CD4-positive, alpha-beta T cell treated with Interleukin-1 beta for 1 hour (primary cell): ENCODE results near the gene SPNS1.
"Not testable (repeated sequence)": the region's sequence is repeated elsewhere in the genome, so short reads cannot be mapped to it uniquely, and the experiment has no call there.

Experiments
- DNase-seq, 2 donors: peaks; one replicate each; pipeline ENCODE4 v3.0.0-alpha.2; 2020 to 2022

The SPNS1 gene

DNA sequence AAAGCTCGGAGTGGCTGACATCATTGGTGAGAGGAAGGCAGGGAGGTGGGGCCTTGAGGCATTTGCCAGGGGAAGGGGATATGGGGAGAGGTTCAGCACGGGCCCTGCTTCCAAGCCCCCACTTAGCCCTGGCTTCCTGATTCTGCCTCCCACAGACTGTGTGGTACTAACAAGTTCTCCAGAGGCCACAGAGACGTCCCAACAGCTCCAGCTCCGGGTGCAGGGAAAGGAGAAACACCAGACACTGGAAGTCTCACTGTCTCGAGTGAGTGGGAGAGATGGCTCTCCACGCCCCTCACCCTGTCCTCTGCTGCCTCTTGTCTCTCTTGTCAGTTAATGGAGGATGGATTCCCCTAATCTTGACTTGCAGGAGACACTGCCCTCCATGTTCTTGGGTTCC, 15.7 kb upstream of the SPNS1 start:
- no peak for DNase-seq

GRCh38 chr16:28964072-28964471, 10.5 kb upstream of the SPNS1 start:
- no peak for DNase-seq

DNA sequence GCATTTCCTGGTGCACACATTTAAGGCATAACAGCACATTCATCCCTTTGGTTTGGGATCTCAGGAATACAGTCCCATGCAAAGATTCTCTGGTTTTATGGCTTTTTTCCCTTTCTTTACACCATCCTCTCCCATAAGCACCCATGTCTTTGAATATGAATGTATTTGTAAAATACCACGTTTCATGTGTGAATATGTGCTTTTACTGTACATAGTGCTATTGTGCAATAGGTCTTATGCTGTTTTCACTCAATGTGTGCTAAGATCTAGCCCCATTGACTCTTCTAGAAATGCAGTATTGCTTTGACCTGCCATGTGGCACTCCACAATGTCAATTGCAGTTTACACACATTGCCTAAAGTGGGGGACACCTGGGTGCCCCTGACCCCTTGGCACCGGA, 10.1 kb upstream of the SPNS1 start:
- DNase-seq, result no peak

DNA sequence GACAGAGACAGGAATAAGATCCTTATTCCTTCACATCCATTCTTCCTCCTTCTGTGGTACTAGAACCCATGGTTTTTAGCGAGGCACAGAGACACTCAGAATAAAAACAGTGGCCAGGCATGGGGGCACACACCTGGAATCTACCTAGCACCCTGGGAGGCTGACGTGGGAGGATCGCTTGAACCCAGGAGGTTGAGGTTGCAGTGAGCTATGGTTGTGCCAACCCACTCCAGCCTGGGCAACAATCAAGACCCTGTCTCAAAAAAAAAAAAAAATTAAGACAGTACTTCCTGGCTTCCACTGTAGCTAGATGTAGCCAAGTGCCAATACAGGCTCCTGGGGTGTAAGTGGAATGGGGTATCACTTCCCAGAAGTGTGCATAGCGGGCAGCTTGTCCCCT, 7.4 kb upstream of the SPNS1 start:
- no peak for DNase-seq

DNA sequence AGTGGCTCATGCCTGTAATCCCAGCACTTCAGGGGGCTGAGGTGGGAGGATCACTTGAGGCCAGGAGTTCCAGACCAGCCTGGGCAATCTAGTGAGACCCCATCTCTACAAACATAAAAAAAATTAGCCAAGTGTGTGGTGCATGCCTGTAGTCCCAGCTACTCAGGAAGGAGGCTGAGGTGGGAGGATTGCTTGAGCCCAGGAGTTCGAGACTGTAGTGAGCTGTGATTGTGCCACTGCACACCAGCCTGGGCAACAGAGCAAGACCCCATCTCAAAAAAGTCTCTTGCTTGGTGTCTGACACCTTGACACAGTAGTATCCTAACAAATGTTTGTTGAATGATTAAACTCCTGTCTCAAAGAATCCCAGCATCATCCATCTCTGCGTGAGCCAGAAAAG, 4.9 kb upstream of the SPNS1 start:
- not testable (repeated sequence) for DNase-seq

DNA sequence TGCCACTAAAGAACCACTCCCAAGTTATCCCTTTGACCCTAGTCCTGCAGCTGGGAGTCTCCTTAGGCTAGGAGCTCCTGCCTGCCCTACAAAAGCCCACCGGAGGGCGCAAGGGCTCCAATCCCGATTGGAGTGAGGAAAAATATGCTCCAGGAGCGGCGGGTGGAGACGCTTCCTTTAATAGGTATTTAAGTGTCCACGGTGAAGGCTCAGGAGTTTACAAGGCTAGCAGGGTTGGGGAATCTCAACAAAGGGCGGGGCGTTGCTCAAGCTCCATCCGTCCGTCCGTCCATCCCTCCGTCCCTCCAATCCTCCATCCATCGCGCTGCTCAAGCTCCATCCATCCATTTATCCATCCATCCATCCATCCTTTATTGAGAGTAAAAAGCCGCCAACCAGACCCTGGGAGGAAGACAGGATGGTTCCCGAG, 556 bp upstream of the SPNS1 start:
- no peak for DNase-seq

GRCh38 chr16:28975158-28975599, 601 bp downstream of the SPNS1 start:
- no peak for DNase-seq

GRCh38 chr16:28977703-28978662, 3.4 kb downstream of the SPNS1 start:
- DNase-seq, result peak; percentile 17 to 44

- not testable (repeated sequence) for DNase-seq
These were observed 5.8 kb downstream of the SPNS1 start for GRCh38 chr16:28980330-28980729.

- no peak for DNase-seq
These were observed 6.4 kb downstream of the SPNS1 start for GRCh38 chr16:28980929-28981328.

DNA sequence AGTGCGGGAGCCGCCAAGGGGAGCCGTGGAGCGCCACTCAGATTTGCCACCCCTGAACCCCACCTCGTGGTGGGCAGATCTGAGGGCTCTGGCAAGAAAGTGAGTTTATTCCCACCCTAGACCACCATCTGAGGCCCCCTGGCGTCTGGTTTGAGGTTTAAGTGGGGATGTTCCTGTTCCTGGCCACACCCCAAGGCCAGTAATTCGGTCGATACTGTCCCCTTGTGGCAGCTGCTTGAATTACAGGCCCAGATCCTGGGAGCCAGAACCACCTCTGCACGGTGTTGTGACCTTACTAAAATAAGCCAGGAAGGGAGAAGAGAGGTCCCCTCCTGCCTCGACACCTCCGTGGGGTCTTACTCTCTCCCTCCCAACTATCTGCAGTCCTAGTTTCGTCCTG, 6.9 kb downstream of the SPNS1 start:
- peak in 1 of 2 donors; percentile 34 for DNase-seq

- DNase-seq, result no peak
These were observed 7.8 kb downstream of the SPNS1 start for GRCh38 chr16:28982418-28982817.

- no peak for DNase-seq
These were observed 8.4 kb downstream of the SPNS1 start for GRCh38 chr16:28982949-28983348.

GRCh38 chr16:28983644-28984043, 9.1 kb downstream of the SPNS1 start:
- DNase-seq, result no peak

DNA sequence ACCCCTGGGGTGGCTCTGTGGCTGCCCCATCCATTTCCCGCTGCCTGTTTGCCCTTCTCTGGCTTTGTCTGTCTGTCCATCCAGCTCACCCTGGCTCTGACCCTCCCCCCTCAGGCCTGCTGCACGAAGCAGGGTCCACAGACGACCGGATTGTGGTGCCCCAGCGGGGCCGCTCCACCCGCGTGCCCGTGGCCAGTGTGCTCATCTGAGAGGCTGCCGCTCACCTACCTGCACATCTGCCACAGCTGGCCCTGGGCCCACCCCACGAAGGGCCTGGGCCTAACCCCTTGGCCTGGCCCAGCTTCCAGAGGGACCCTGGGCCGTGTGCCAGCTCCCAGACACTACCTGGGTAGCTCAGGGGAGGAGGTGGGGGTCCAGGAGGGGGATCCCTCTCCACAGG, 9.5 kb downstream of the SPNS1 start:
- DNase-seq, result no peak

- peak; percentile 79 for DNase-seq
These were observed 10.1 kb downstream of the SPNS1 start, which contains the start of gene LAT for GRCh38 chr16:28984619-28985135. Gene LAT (plus strand): TSS chr16:28985052. CDS start chr16:28985418, 366 bp downstream.

DNA sequence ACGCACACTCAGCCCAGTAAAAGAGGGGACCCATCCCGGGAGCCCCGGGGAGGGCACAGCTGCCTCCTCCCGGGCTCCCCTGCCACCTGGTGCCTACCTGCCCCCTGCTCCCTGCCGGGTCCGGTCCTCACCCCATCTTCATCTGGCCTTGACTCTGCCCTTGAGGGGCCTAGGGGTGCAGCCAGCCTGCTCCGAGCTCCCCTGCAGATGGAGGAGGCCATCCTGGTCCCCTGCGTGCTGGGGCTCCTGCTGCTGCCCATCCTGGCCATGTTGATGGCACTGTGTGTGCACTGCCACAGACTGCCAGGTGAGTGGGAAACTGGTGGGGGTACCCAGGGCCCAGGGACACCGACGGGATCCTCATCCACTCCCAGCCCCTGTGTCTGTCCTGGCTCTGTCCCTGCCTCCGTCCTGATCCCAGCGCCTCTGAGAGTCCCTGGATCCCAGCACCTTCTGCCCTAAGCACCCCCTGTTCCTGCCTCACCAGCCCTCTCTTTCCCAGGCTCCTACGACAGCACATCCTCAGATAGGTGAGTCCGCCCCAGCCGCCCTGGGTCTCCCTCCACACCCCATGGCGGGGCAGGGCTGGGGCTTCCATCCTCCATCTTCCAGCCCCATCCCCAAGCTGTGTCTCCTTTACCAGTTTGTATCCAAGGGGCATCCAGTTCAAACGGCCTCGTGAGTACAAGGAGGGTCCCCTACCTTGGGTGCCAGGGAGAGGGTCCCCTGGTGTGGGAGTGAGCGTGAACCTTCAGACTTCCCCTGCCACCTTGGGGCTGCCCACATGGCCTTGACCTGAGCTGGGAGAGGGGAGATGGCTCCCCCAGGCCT, 10.8 kb downstream of the SPNS1 start:
- no peak for DNase-seq

DNA sequence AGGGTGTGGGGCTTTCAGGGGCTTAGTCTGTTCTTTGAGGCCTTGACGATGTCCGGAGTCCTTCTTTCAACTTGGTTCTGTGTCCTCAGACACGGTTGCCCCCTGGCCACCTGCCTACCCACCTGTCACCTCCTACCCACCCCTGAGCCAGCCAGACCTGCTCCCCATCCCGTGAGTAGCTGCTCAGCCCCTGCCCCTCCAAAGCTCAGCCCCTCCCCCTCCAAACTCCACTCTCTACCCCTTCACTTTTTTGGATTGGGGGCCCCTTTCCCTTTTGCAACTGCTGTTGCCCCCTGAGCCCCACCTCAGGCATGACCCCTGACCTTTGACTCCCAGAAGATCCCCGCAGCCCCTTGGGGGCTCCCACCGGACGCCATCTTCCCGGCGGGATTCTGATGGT, 11.5 kb downstream of the SPNS1 start:
- DNase-seq, result no peak

DNA sequence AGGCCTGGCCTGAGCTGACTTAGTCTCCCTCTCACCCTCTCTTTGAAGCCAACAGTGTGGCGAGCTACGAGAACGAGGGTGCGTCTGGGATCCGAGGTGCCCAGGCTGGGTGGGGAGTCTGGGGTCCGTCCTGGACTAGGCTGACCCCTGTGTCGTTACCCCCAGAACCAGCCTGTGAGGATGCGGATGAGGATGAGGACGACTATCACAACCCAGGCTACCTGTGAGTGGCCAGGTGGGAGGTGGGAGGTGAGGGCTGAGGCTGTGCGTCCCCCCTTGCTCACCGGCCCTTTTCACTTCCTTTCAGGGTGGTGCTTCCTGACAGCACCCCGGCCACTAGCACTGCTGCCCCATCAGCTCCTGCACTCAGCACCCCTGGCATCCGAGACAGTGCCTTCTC, 11.9 kb downstream of the SPNS1 start:
- no peak for DNase-seq

DNA sequence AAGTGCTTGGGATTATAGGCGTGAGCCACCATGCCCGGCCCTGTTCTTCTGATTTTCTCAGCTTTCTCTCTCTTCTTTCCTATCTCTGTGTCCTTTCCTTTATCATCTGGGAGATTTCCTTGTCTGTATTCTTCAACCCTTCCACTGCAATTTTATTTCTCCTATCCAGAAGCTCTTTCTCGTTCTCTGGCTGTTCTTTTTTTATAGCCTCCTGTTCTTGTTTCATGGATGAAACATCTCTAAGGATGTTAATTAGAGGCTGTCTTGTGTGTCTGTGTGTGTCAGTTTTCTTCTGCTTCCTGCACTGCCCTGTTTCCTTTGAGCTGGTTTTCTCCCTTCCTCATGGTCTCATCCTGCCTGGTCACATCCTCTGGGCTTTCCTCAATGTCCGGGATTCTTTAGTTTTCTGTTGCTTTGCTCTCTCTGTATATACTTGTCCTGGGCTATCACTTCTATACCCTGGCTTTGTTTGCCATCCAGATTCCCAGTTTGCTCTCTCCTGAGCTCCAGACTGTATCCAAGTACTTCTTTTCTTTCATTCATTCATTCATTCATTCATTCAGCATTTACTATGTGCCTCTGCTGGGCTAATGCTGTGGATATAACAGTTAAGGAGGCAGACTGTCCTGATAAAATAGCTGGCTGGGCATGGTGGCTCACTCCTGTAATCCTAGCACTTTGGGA, 12.7 kb downstream of the SPNS1 start:
- no peak for DNase-seq

- no peak for DNase-seq
These were observed 14.8 kb downstream of the SPNS1 start for GRCh38 chr16:28989363-28989762.

- DNase-seq, result peak in 1 of 2 donors; percentile 26
These were observed 15.9 kb downstream of the SPNS1 start for GRCh38 chr16:28990375-28991040.
